Measurements from ENCODE around the gene KIRREL3. TPM values are rescaled to one million over a fixed set of nuclear protein-coding genes. Genes with fewer than 3 reads are reported as not detected.

KIRREL3 gene
- total and polyA plus RNA-seq, 4 donors = 0.90 TPM; not detected in 3

DNA sequence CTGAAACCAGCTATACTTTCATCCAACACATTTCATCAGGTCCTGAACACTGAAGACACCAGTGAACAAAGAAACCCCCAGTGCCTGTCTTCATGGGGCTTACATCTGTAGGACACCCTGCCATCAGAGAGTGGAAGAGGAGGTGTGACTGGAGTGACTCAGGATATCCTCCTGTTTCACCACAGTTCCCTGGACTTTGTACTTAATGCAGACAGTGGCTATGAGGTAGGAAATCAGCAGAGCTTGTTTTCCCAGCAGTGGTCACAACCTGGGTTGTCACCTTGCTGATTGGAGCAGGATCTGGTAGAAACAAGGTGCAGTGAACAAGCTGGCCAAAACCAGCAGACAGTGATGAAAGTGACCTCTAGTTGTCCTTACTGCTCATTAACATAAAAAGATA is 128.8 kb downstream of the KIRREL3 start:
- Histone ChIP-seq H3K4me1 (ENCODE audit: control insufficient read depth in 1 of 2, insufficient read depth in 2 of 2, low read length in 2 of 2) (no peaks in the 10 kb centered on the region), H3K36me3 (ENCODE audit: control insufficient read depth in 1 of 2, insufficient read depth in 2 of 2, low read length in 1 of 2) (no peaks in the 10 kb centered on the region), H3K27ac (ENCODE audit: low read depth in 1 of 2, low read length in 2 of 2) (no peak overlapping the region), H3K9me3 (ENCODE audit: control insufficient read depth, low read length) (no peaks in the 10 kb centered on the region), H3K4me3 (ENCODE audit: low read length in 2 of 2) (no peak overlapping the region), H3K27me3 (ENCODE audit: control insufficient read depth in 1 of 2, insufficient read depth in 2 of 2, low read length in 1 of 2) (peaks cover 0 to 2% of the 10 kb centered on the region in 2 donors)
- intact Hi-C loops (cut with DNase I) = no loop called here
- DNase-seq (no peak), ATAC-seq (ENCODE audit: low FRiP score) (no peak)

DNA sequence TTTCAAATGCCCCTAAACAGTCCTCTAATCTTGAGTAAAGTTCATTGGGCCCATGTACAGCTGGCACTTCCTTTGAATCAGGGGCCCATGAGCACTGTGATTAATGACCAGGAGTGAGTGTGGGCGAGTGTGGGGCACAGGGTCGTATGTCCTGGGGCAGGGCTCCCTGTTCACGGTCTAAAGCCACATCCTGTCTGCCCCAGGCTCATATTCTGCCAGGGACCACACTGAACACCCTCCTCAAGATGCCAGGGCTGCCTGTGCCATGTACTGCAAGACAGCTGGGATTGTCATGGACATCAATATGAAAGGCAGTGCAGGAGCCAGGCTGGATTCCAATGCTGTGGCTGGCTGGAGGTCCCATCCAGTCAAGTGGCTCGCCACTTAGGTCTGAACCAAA is 130.5 kb downstream of the KIRREL3 start:
- H3K9me3 ChIP-seq (ENCODE audit: control insufficient read depth, low read length) = no peaks in the 10 kb centered on the region
- intact Hi-C loops (cut with DNase I) = no loop called here
- H3K27ac ChIP-seq (ENCODE audit: low read depth in 1 of 2, low read length in 2 of 2) = no peak overlapping the region
- DNase-seq (no peak), ATAC-seq (ENCODE audit: low FRiP score) (no peak)
- H3K4me3 ChIP-seq (ENCODE audit: low read length in 2 of 2) = no peak overlapping the region
- 38 to 43% methylated on average over 4 of the region's 4 CpGs for WGBS, 2 donors
- no peaks in the 10 kb centered on the region for H3K36me3 ChIP-seq (ENCODE audit: control insufficient read depth in 1 of 2, insufficient read depth in 2 of 2, low read length in 1 of 2)
- H3K27me3 ChIP-seq (ENCODE audit: control insufficient read depth in 1 of 2, insufficient read depth in 2 of 2, low read length in 1 of 2) = peaks cover 0 to 2% of the 10 kb centered on the region in 2 donors
- H3K4me1 ChIP-seq (ENCODE audit: control insufficient read depth in 1 of 2, insufficient read depth in 2 of 2, low read length in 2 of 2) = no peaks in the 10 kb centered on the region

DNA sequence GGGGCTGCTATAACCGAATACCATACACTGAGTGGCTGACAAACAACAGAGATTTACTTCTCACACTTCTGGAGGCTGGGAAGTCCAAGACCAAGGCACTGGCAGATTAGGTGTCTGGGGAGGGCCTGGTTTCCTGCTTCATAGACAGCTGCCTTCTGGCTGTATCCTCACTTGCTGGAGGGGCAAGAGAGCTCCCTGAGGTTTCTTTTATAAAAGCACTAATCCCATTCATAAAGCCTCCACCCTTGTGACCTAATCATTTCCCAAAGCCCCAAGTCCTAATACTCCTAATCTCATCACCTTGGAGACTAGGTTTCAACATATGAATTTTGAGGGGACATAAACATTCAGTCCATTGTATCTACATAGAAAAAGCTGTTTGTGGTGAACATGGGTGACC is 131.8 kb downstream of the KIRREL3 start:
- 50 to 56% methylated on average over 1 of the region's 1 CpG for WGBS, 2 donors

DNA sequence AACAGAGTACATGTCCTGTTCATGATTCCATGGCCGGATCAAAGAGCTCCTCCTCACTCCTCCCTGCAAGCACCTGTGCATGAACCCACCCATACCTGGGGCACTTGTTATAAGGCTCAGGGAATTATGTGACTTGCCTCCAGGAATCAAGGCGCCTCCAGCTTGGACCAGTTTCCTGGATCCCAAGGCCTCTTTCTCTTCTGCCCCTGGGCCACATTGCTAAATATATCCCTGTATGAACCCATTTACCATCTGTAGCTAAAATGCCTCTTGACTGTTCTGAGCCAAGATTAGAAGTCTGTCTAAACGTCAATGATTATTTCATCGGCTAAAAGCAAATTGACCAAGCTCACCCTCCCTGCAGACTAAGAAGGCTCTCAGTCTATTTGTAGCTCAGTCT is 135.6 kb downstream of the KIRREL3 start:
- Histone ChIP-seq H3K4me1 (ENCODE audit: control insufficient read depth in 1 of 2, insufficient read depth in 2 of 2, low read length in 2 of 2) (no peaks in the 10 kb centered on the region), H3K36me3 (ENCODE audit: control insufficient read depth in 1 of 2, insufficient read depth in 2 of 2, low read length in 1 of 2) (no peaks in the 10 kb centered on the region), H3K27me3 (ENCODE audit: control insufficient read depth in 1 of 2, insufficient read depth in 2 of 2, low read length in 1 of 2) (no peaks in the 10 kb centered on the region), H3K27ac (ENCODE audit: low read depth in 1 of 2, low read length in 2 of 2) (no peak overlapping the region), H3K9me3 (ENCODE audit: control insufficient read depth, low read length) (no peaks in the 10 kb centered on the region), H3K4me3 (ENCODE audit: low read length in 2 of 2) (no peak overlapping the region)
- 72 to 75% methylated on average over 4 of the region's 4 CpGs for WGBS, 2 donors
- DNase-seq (no peak), ATAC-seq (ENCODE audit: low FRiP score) (no peak)
- intact Hi-C loops (cut with DNase I) = no loop called here

More for the DNA sequence above, 131.8 kb downstream of the KIRREL3 start:
- no peak for DNase-seq
- Histone ChIP-seq H3K36me3 (ENCODE audit: control insufficient read depth in 1 of 2, insufficient read depth in 2 of 2, low read length in 1 of 2) (no peaks in the 10 kb centered on the region), H3K4me1 (ENCODE audit: control insufficient read depth in 1 of 2, insufficient read depth in 2 of 2, low read length in 2 of 2) (no peaks in the 10 kb centered on the region), H3K27ac (ENCODE audit: low read depth in 1 of 2, low read length in 2 of 2) (no peak overlapping the region), H3K27me3 (ENCODE audit: control insufficient read depth in 1 of 2, insufficient read depth in 2 of 2, low read length in 1 of 2) (peaks cover 0 to 2% of the 10 kb centered on the region in 2 donors), H3K9me3 (ENCODE audit: control insufficient read depth, low read length) (no peaks in the 10 kb centered on the region), H3K4me3 (ENCODE audit: low read length in 2 of 2) (no peak overlapping the region)
- ATAC-seq (ENCODE audit: low FRiP score) = no peak
- intact Hi-C loops (cut with DNase I) = no loop called here

DNA sequence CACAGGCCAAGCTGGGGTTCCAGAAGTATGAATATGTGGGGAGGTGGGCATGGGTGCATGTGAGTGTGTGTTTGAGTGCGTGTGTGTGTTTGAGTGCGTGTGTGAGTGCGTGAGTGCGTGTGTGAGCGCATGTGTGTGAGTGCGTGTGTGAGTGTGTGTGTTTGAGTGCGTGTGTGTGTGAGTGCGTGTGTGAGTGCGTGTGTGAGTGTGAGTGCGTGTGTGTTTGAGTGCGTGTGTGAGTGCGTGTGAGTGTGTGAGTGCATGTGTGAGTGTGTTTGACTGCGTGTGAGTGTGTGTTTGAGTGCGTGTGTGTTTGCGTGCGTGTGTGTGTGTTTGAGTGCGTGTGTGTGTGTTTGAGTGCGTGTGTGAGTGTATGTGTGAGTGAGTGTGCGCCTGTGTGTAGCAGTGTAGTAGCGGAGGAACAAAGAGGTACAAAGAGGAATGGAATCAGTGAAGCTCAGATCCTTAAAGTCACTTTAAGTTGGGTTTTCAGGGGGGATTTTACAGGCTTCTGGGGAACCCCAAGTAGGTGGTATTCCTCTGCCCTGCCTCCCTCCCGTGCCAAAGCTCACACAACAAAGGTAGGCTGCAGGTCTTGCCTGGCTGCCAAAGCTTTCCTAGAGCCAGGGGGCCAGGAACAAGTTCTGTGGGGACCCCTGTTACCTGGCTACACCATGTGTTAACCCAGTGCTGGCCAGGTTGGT is 137.1 kb downstream of the KIRREL3 start:
- intact Hi-C loops (cut with DNase I) = no loop called here
- WGBS, 2 donors = 73 to 88% methylated on average over 21 of the region's 21 CpGs
- Histone ChIP-seq H3K9me3 (ENCODE audit: control insufficient read depth, low read length) (no peaks in the 10 kb centered on the region), H3K4me3 (ENCODE audit: low read length in 2 of 2) (no peak overlapping the region), H3K27me3 (ENCODE audit: control insufficient read depth in 1 of 2, insufficient read depth in 2 of 2, low read length in 1 of 2) (no peaks in the 10 kb centered on the region), H3K4me1 (ENCODE audit: control insufficient read depth in 1 of 2, insufficient read depth in 2 of 2, low read length in 2 of 2) (no peaks in the 10 kb centered on the region), H3K27ac (ENCODE audit: low read depth in 1 of 2, low read length in 2 of 2) (no peak overlapping the region), H3K36me3 (ENCODE audit: control insufficient read depth in 1 of 2, insufficient read depth in 2 of 2, low read length in 1 of 2) (no peaks in the 10 kb centered on the region)
- DNase-seq (no peak), ATAC-seq (ENCODE audit: low FRiP score) (no peak)

DNA sequence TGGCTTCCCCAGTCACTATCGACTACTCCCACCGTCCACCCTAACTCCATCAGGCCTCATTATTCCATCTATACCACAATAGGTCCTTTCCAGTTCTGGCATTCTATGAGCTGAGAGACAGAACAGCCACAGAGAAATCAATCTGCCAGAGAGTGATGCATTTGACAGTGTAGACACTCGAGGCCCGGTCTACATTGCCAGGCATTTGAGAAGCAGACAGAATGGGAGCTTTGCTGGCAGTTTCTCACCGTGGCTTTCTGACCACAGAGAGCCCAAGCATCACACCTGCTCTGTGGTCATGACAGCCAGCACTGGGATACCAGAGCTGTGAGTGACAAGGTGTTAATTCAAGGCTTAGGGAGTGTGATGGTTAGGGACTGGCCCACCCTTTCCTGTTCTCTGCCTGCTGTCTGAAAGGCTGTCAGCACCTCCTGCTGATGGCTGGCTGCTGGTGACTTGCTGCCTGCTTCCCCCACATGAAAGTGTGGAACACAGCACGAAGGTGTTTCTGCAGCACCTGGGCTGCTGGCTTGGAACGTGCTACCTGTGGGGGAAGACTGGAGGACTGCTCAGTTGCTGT is 137.8 kb downstream of the KIRREL3 start:
- intact Hi-C loops (cut with DNase I) = no loop called here
- no peak overlapping the region for H3K4me3 ChIP-seq (ENCODE audit: low read length in 2 of 2)
- no peak for DNase-seq

DNA sequence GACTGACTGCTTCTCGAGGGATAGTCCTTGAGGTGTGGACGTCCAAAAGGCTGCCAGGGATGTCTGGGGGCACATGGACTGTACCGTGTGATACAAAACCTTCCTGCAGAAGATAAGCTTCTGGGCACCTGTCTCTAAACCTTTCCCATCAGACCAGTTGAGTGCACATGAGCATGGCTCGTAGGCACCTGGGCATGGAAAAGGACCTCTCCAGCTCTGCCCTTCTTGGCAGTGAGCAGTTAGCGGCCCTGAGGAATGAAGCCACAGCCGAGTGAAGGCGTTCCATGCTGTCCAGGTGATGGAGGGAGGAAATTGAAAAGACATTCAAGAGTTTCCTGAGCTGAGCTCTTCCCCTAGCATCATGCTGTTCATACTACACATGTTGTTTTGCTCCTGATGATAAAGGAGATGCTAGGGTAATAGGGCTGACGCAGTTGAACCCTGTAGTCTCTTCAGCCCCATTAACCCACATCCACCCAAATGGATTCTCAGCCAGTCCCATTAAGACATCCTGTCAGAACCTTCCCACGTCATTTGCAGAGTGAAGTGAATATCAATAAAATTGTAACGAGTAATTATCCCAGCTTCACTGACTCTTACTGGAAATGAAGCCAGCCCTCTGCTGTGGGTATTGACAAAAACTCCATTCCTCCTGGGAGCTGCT is 138.6 kb downstream of the KIRREL3 start:
- H3K27me3 ChIP-seq (ENCODE audit: control insufficient read depth in 1 of 2, insufficient read depth in 2 of 2, low read length in 1 of 2) = no peaks in the 10 kb centered on the region
- no peak for ATAC-seq (ENCODE audit: low FRiP score)
- H3K4me3 ChIP-seq (ENCODE audit: low read length in 2 of 2) = no peak overlapping the region
- no peak for DNase-seq
- intact Hi-C loops (cut with DNase I) = no loop called here
- no peak overlapping the region for H3K27ac ChIP-seq (ENCODE audit: low read depth in 1 of 2, low read length in 2 of 2)
- WGBS, 2 donors = 76 to 77% methylated on average over 10 of the region's 10 CpGs
- peaks cover 1% of the 10 kb centered on the region for H3K9me3 ChIP-seq (ENCODE audit: control insufficient read depth, low read length)
- no peaks in the 10 kb centered on the region for H3K4me1 ChIP-seq (ENCODE audit: control insufficient read depth in 1 of 2, insufficient read depth in 2 of 2, low read length in 2 of 2)
- H3K36me3 ChIP-seq (ENCODE audit: control insufficient read depth in 1 of 2, insufficient read depth in 2 of 2, low read length in 1 of 2) = no peaks in the 10 kb centered on the region

More for the DNA sequence above, 137.8 kb downstream of the KIRREL3 start:
- Histone ChIP-seq H3K27ac (ENCODE audit: low read depth in 1 of 2, low read length in 2 of 2) (no peak overlapping the region), H3K36me3 (ENCODE audit: control insufficient read depth in 1 of 2, insufficient read depth in 2 of 2, low read length in 1 of 2) (no peaks in the 10 kb centered on the region), H3K9me3 (ENCODE audit: control insufficient read depth, low read length) (no peaks in the 10 kb centered on the region), H3K27me3 (ENCODE audit: control insufficient read depth in 1 of 2, insufficient read depth in 2 of 2, low read length in 1 of 2) (no peaks in the 10 kb centered on the region), H3K4me1 (ENCODE audit: control insufficient read depth in 1 of 2, insufficient read depth in 2 of 2, low read length in 2 of 2) (no peaks in the 10 kb centered on the region)
- WGBS, 2 donors = 40 to 51% methylated on average over 7 of the region's 7 CpGs
- ATAC-seq (ENCODE audit: low FRiP score) = no peak

DNA sequence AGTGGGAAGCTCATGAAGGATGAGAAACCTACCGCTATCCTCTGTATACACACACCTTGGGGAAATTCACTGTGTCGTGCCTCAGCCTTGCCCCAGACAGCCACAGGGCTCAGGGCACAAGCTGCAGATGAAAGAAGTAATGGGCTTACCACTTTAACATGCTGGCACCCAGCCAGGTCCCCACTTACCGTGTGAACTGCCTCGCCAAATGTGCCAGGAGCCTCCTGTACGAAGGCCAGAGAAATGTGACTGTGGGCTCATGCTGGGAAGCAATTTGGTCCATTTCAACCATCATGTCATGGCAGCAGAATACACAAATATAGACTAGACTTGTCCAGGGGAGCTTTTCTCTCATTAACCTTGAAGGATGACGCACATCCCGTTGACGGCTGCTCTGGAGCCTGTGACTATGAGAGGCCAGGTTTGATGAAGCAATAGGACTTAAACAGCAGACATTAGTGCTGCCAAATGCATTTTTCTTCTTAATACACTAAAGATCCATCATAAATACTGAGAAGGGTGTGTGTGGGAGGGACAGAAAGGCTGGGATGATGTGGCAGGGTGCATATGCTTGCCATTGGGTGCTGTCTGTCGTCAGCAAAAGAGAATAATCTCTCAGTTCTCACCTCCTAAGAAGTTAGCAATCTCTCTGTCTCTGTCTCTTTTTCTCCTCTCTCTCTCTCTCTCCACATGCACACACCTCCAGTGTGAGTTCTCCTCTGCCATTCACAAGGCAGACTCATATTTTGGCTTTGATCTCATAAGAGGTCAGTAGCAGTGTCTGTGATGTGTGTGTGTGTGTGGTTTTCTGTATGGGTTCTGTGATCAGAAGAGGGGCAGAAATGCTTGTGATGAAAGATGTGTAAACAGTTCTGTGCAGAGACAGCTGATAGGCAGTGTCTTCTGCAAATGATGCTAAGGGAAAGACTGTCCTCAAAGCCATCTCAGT is 142.4 kb downstream of the KIRREL3 start:
- DNase-seq = no peak
- peaks cover 1% of the 10 kb centered on the region for H3K9me3 ChIP-seq (ENCODE audit: control insufficient read depth, low read length)
- no peaks in the 10 kb centered on the region for H3K4me1 ChIP-seq (ENCODE audit: control insufficient read depth in 1 of 2, insufficient read depth in 2 of 2, low read length in 2 of 2)
- WGBS, 2 donors = 52 to 62% methylated on average over 9 of the region's 9 CpGs
- ATAC-seq (ENCODE audit: low FRiP score) = no peak
- no peaks in the 10 kb centered on the region for H3K36me3 ChIP-seq (ENCODE audit: control insufficient read depth in 1 of 2, insufficient read depth in 2 of 2, low read length in 1 of 2)
- H3K4me3 ChIP-seq (ENCODE audit: low read length in 2 of 2) = no peak overlapping the region
- H3K27ac ChIP-seq (ENCODE audit: low read depth in 1 of 2, low read length in 2 of 2) = no peak overlapping the region
- intact Hi-C loops (cut with DNase I) = no loop called here
- no peaks in the 10 kb centered on the region for H3K27me3 ChIP-seq (ENCODE audit: control insufficient read depth in 1 of 2, insufficient read depth in 2 of 2, low read length in 1 of 2)
